ENCODE data around the gene ALPL. TPM values are rescaled to one million over a fixed set of nuclear protein-coding genes. Genes with fewer than 3 reads are reported as not detected.

The ALPL gene
- total and polyA plus RNA-seq, 9 of the 15 experiments (the other 6 are each of a cell fraction or from before 2014, with no cell fraction given) = 0.04 to 0.38 (median 0.18) TPM; not detected in 4

- TF ChIP-seq SREBF1 (IDR thresholded peaks at IDR 0.05; ENCODE audit: borderline replicate concordance, low read depth, low read length) = no peak
- no peak for TF ChIP-seq ESRRA (IDR thresholded peaks at IDR 0.05; ENCODE audit: borderline replicate concordance, low read depth)
- no peak for TF ChIP-seq ZKSCAN1 (IDR thresholded peaks at IDR 0.05; ENCODE audit: low read depth, low read length)
- TF ChIP-seq PRDM10 (IDR thresholded peaks at IDR 0.05; ENCODE audit: partially characterized antibody) = no peak
- TF ChIP-seq ZNF551 (CRISPR knock-in tag; IDR thresholded peaks at IDR 0.05) = no peak
- TF ChIP-seq ARID1B (IDR thresholded peaks at IDR 0.05) = no peak
- no peak for TF ChIP-seq MYC (IDR thresholded peaks at IDR 0.05; ENCODE audit: low read depth, low read length)
- no peak for TF ChIP-seq MYC (CRISPR knock-in tag; IDR thresholded peaks at IDR 0.05; ENCODE audit: borderline replicate concordance, low read depth)
- no peak for TF ChIP-seq E2F6 (IDR thresholded peaks at IDR 0.05; ENCODE audit: borderline replicate concordance in 1 of 2, extremely low read depth in 1 of 2, insufficient read depth in 1 of 2, insufficient read length in 1 of 2, low read depth in 1 of 2, low read length in 1 of 2, poor library complexity in 1 of 2, severe bottlenecking in 1 of 2)
- TF ChIP-seq NR4A1 (CRISPR knock-in tag; IDR thresholded peaks at IDR 0.05) = no peak
- TF ChIP-seq NR4A1 (tag; IDR thresholded peaks at IDR 0.05) = no peak
- no peak for TF ChIP-seq ZNF76 (CRISPR knock-in tag; IDR thresholded peaks at IDR 0.05; ENCODE audit: borderline replicate concordance)
- no peak for TF ChIP-seq TAF9B (IDR thresholded peaks at IDR 0.05; ENCODE audit: partially characterized antibody)
- no peak for TF ChIP-seq MYNN (IDR thresholded peaks at IDR 0.05)
- no peak for TF ChIP-seq MYNN (CRISPR knock-in tag; IDR thresholded peaks at IDR 0.05)
- TF ChIP-seq SNAPC5 (CRISPR knock-in tag; IDR thresholded peaks at IDR 0.05) = no peak
- no peak for TF ChIP-seq ZNF79 (CRISPR knock-in tag; IDR thresholded peaks at IDR 0.05; ENCODE audit: low read depth)
- TF ChIP-seq CBX8 (IDR thresholded peaks at IDR 0.05; ENCODE audit: borderline replicate concordance, extremely low read depth, low read depth, low read length, poor library complexity, severe bottlenecking) = no peak
Observed at GRCh38 chr1:21508580-21509350, 458 bp upstream of the ALPL start (continued).
